GM18870 (cell line): ENCODE results near the gene PEAK1.
"Not testable (repeated sequence)": the region's sequence is repeated elsewhere in the genome, so short reads cannot be mapped to it uniquely, and the experiment has no call there.

ENCODE experiments used
- ATAC-seq: cut with Tn5 transposase; IDR thresholded peaks from one replicate; pipeline ENCODE4 v1.9.1; 2021; ENCODE audit warnings: moderate library complexity; ENCODE audit not compliant: unreplicated experiment

Gene PEAK1

GRCh38 chr15:77181305-77182074, 238.4 kb downstream of the PEAK1 start:
- peak; percentile 49 for ATAC-seq

GRCh38 chr15:77180757-77181156, 239.1 kb downstream of the PEAK1 start:
- no peak for ATAC-seq

- no peak for ATAC-seq
Observed at GRCh38 chr15:77180270-77180669, 239.6 kb downstream of the PEAK1 start.

- peak; percentile 34 for ATAC-seq
Observed at GRCh38 chr15:77179541-77179998, 240.3 kb downstream of the PEAK1 start.

GRCh38 chr15:77178411-77178810, 241.5 kb downstream of the PEAK1 start:
- ATAC-seq: no peak

- ATAC-seq: not testable (repeated sequence)
Observed at GRCh38 chr15:77176148-77176547, 243.8 kb downstream of the PEAK1 start.

GRCh38 chr15:77173487-77173886, 246.4 kb downstream of the PEAK1 start:
- ATAC-seq: no peak

- ATAC-seq: no peak
Observed at GRCh38 chr15:77171221-77171967, 248.5 kb downstream of the PEAK1 start.

- no peak for ATAC-seq
Observed at GRCh38 chr15:77168616-77169015, 251.3 kb downstream of the PEAK1 start.

- ATAC-seq: no peak
Observed at GRCh38 chr15:77168141-77168540, 251.8 kb downstream of the PEAK1 start.

- ATAC-seq: no peak
Observed at GRCh38 chr15:77167406-77167805, 252.5 kb downstream of the PEAK1 start.

- ATAC-seq: no peak
Observed at GRCh38 chr15:77163781-77164384, 256.0 kb downstream of the PEAK1 start.

GRCh38 chr15:77162872-77163633, 256.9 kb downstream of the PEAK1 start:
- ATAC-seq: no peak

GRCh38 chr15:77160562-77161478, 259.1 kb downstream of the PEAK1 start:
- no peak for ATAC-seq

- not testable (repeated sequence) for ATAC-seq
Observed at GRCh38 chr15:77156000-77156399, 263.9 kb downstream of the PEAK1 start.

- no peak for ATAC-seq
Observed at GRCh38 chr15:77148191-77148590, 271.7 kb downstream of the PEAK1 start.

GRCh38 chr15:77145370-77145769, 274.5 kb downstream of the PEAK1 start:
- no peak for ATAC-seq

GRCh38 chr15:77144492-77145070, 275.3 kb downstream of the PEAK1 start:
- no peak for ATAC-seq

GRCh38 chr15:77144026-77144425, 275.9 kb downstream of the PEAK1 start:
- no peak for ATAC-seq

- ATAC-seq: no peak
Observed at GRCh38 chr15:77143616-77144015, 276.3 kb downstream of the PEAK1 start.
